GM12875 (cell line): ENCODE measurements around the gene RAB13.
A peak's percentile ranks its signal among the peaks of the same experiment; 100 is the strongest.

Source experiments
- H3K4me3 ChIP-seq: one replicate; pipeline ENCODE4 v1.5.1; 2011; ENCODE audit warnings: low read depth, low read length, control low read depth
- TF ChIP-seq, protein P1 (sequence below): IDR thresholded peaks from 2 replicates; pipeline ENCODE4 v1.5.1; 2011; ENCODE audit warnings: low read depth, mild to moderate bottlenecking, control low read depth, inconsistent platforms, low read length, moderate library complexity, borderline replicate concordance; ENCODE audit not compliant: insufficient read depth

Gene RAB13

DNA sequence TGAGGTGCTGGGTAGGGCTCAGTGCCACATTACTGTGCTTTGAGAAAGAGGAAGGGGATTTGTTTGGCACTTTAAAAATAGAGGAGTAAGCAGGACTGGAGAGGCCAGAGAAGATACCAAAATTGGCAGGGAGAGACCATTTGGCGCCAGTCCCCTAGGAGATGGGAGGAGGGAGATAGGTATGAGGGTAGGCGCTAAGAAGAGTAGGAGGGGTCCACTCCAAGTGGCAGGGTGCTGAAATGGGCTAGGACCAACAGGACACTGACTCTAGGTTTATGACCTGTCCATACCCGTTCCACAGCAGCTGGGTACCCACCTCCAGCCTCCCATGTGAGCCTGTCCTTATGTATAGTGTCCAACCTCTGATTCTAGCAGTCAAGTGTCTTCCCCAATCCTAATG is 26.7 kb downstream of the RAB13 start:
- no peak overlapping the region for H3K4me3 ChIP-seq
- TF ChIP-seq, protein P1, sequence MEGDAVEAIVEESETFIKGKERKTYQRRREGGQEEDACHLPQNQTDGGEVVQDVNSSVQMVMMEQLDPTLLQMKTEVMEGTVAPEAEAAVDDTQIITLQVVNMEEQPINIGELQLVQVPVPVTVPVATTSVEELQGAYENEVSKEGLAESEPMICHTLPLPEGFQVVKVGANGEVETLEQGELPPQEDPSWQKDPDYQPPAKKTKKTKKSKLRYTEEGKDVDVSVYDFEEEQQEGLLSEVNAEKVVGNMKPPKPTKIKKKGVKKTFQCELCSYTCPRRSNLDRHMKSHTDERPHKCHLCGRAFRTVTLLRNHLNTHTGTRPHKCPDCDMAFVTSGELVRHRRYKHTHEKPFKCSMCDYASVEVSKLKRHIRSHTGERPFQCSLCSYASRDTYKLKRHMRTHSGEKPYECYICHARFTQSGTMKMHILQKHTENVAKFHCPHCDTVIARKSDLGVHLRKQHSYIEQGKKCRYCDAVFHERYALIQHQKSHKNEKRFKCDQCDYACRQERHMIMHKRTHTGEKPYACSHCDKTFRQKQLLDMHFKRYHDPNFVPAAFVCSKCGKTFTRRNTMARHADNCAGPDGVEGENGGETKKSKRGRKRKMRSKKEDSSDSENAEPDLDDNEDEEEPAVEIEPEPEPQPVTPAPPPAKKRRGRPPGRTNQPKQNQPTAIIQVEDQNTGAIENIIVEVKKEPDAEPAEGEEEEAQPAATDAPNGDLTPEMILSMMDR: no peak

- H3K4me3 ChIP-seq: no peak overlapping the region
- TF ChIP-seq, protein P1: no peak
Measured at GRCh38 chr1:153958961-153959260, 27.2 kb downstream of the RAB13 start.

DNA sequence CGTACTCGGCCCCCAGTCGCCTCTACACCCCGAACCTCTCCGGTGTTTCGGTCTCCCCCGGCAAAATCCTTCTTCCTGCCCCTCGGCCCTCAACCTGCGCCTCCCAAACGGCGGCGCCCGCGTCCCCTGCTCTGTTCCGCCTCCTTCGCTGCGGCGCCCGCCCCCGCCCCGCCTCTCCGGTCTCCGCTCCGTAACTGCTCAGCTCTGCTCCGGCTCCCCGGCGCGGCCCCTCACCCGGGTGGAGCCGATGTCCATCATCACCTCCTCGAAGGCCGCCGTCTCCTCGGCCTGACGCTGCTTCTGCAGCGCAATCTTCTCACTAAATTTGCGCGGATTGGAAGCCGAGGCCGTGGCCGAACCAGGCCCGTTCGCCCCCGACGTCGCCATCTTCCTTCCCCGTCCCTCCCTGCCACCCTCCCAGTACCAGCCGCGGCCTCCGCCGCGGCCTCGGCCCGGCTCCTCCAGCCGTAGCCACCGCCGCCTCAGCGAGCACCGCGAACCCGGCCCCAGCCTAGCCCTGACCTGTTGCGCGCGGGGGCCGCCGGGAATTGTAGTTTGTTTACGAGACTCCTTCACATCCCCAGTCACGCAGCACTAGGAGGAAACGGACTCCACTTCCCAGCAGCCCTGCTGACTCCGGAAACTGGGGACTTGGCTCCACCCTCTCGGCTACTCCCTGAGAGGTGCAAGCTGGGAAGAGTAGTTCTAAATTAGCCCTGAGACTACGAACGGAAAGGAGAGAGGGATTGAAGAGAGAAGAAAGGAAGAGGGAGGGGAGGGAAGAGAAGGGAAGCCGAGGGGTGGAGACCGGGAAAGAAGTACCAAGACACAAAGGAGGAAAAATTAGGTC is 27.8 kb downstream of the RAB13 start, which contains the start of gene CRTC2:
TSS of gene CRTC2 (minus strand) at position 502 of the 850 bp plus-strand sequence. CDS start at position 387, 115 bp downstream.
- TF ChIP-seq, protein P1: no peak
- H3K4me3 ChIP-seq: peak within 1 kb of the TSS; percentile 98

DNA sequence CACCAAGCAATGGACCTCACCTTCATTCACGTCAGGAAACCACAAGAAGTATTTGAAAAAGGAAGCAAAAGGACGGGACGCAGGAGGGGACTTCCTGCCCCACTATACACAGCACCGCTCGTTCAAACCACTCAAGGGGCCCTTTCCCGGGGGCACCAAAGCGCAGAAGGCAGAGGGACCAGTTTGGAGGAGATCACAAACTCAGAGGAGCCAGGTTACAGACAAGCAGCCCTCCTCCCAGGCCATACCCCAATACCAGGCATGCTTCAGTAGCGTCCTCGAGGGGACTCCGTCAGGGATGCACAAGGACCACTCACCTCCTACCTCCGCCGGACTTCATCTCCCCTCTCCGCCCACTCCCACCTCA is 28.4 kb downstream of the RAB13 start:
- TF ChIP-seq, protein P1: no peak
- H3K4me3 ChIP-seq: peak overlapping the region; percentile 98

DNA sequence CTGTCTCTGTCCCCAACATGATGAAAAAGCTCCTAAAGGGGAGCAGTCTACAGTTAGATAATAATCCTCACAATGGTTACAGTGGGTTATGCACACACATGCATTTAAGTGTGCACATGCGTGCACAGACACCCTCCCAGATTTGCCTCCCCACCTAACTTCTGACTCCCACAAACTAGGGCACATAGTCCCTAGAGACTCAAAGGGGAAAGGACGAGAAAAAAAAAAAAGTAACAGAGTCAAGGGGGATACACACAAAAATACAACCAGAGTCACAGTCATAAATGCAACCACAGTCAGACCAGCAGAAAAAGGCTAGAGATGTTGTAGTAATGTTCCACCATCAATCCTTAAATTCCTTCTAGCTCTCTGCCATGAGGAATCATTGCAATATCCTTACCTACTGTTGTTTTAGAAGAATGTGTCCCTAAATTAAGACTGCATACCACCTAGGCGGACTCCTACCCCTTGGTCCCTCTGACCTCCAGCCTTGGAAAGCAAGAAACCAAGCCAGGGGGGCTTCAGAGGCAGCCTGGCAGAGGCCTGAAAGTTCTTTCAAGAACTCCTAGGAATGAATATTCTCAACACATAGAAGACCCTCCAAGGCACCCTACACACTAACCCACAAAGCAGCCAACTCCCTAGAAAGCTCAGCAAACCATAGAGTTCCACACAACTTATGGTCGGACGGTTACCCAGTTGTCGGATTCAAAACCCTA is 29.0 kb downstream of the RAB13 start:
- TF ChIP-seq, protein P1: no peak
- peak overlapping the region; percentile 98 for H3K4me3 ChIP-seq

GRCh38 chr1:153954826-153955225 is 31.3 kb downstream of the RAB13 start:
- TF ChIP-seq, protein P1: no peak
- no peak overlapping the region for H3K4me3 ChIP-seq

DNA sequence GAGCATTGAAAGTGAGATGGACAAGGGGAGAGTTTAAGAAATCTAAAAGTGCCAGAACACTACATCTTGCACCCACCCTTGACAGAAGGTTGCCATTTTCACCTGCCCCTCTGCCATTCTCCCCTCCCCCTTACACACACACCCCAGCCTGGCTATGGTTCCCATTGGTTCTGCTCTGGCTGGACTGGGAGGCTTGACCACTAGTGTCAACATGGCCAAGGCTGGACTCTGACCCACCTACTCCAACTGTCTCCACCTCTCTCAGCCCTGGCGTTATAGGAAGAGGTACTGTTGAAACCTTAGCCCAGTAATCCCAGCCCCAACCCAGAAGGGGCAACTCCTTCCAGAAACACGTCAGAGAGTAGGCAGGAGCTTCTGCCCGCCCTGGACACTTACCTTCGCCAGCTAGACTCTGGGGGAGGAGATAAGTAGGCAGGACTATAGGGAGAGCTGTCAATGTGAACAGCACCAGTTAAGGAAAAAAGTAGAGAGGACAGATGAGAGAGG is 32.2 kb downstream of the RAB13 start:
- TF ChIP-seq, protein P1: no peak
- no peak overlapping the region for H3K4me3 ChIP-seq
